Rectal smooth muscle tissue (tissue), 1 donor: Measurements from ENCODE around the gene EVA1B.

Experiments
- H3K27ac ChIP-seq: one replicate; pipeline ENCODE4 v1.7.0; 2013; ENCODE audit warnings: low read depth, low read length, inconsistent platforms
- H3K27me3 ChIP-seq: one replicate; pipeline ENCODE4 v1.7.0; 2013; ENCODE audit warnings: low read length; ENCODE audit not compliant: control insufficient read depth, insufficient read depth
- H3K36me3 ChIP-seq: one replicate; pipeline ENCODE4 v1.7.0; 2013; ENCODE audit warnings: low read length; ENCODE audit not compliant: control insufficient read depth, insufficient read depth
- H3K4me1 ChIP-seq: one replicate; pipeline ENCODE4 v1.7.0; 2013; ENCODE audit warnings: low read length; ENCODE audit not compliant: control insufficient read depth, insufficient read depth
- H3K4me3 ChIP-seq: one replicate; pipeline ENCODE4 v1.7.0; 2013; ENCODE audit warnings: low read length
- H3K9ac ChIP-seq: one replicate; pipeline ENCODE4 v1.7.0; 2013; ENCODE audit warnings: low read length

Gene EVA1B

DNA sequence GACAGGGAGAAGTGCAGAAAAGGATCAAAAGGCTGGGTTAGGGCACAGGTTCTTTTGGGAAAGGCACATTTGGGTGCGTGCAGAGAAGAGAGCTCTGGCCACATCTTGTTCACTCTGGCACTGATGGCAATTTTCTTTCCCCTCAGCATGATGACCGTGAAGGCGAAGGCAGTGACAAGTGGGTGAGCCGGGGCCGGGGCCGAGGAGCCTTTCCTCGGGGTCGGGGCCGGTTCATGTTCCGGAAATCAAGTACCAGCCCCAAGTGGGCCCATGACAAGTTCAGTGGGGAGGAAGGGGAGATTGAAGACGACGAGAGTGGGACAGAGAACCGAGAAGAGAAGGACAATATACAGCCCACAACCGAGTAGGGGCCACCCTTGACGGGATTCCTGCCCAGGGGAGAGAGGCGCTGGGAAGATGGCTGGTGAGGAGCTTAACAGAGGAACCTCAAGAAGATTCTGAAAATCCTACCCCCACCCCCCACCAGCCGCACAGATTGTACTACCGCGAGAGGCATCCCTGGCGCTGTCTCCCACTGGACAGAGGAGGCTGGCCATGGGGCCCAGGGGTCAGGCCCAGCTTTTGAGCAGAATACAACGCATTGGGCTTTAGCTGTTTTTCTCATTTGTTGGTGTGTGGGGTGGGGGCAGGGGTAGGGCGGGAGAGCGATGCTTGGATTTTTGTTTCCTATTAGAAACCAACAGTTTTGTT, 19.6 kb downstream of the EVA1B start:
- peaks cover 5% of the 10 kb centered on the region for H3K4me1 ChIP-seq
- no peak overlapping the region for H3K27ac ChIP-seq
- H3K9ac ChIP-seq, result no peak overlapping the region
- H3K36me3 ChIP-seq, result peaks cover 25% of the 10 kb centered on the region
- no peaks in the 10 kb centered on the region for H3K27me3 ChIP-seq
- no peak overlapping the region for H3K4me3 ChIP-seq

DNA sequence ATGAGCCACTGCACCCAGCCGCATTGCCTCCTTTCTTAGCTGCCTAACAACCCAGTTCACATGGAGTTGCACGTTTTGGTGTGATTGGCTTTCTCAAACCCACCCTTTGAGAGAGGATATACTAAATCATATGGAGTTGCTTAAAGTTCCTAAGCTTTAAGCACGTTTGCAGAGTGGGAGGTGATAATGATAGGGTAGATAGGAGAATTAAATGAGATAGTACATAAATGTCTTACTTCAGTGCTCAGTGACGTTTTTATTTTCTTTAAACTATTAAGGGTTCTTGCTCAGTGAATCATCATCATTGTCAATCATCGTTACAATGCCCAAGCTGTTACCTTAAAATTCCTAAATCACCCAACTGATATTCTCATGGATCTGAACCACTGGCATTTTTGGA, 20.2 kb downstream of the EVA1B start:
- H3K36me3 ChIP-seq, result peaks cover 25% of the 10 kb centered on the region

DNA sequence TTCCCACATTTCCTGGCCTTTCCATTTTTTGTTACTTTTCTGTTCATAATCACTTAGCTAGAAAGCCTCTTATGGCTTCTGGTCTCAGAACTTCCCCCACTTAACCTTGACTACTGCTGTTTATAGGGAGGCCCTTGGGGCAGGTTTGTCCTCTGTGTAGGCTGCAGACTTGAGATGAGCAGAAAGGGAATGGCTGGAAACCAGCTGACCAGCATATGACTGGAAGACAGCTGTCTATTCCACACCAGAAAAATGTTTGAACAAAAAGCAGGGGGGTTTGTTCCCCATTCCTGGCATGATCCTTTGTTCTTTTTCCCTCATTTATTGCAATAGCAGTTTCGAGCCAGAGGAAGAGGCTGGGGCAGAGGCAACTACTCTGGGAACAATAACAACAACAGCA, 22.2 kb downstream of the EVA1B start:
- Histone ChIP-seq H3K4me1 (no peaks in the 10 kb centered on the region), H3K9ac (no peak overlapping the region), H3K4me3 (no peak overlapping the region), H3K36me3 (peaks cover 28% of the 10 kb centered on the region), H3K27ac (no peak overlapping the region), H3K27me3 (no peaks in the 10 kb centered on the region)

More for the DNA sequence above, 20.2 kb downstream of the EVA1B start:
- Histone ChIP-seq H3K9ac (no peak overlapping the region), H3K27me3 (no peaks in the 10 kb centered on the region), H3K27ac (no peak overlapping the region), H3K4me1 (peaks cover 5% of the 10 kb centered on the region), H3K4me3 (no peak overlapping the region)

DNA sequence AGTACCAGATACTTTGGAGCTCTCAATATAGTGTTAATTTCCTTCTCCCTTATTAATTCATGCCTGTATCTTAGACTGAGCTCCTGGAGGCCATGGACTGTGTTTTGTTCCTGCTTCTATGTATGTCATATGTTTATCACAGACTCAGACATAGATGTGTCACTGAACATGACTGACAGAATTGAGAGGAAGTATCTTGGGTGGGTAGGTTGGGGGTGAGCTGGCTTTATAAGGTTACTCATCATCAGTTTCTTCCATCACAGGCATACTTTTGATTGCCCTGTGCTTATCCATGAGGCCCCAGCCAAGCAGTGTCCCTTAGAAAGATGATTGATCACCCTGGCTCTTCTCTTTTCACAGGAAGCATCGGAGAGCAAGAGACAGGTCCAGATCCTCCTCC, 22.9 kb downstream of the EVA1B start:
- no peak overlapping the region for H3K4me3 ChIP-seq
- H3K27ac ChIP-seq, result no peak overlapping the region
- H3K27me3 ChIP-seq, result no peaks in the 10 kb centered on the region
- peaks cover 30% of the 10 kb centered on the region for H3K36me3 ChIP-seq
- H3K9ac ChIP-seq, result no peak overlapping the region
- H3K4me1 ChIP-seq, result no peaks in the 10 kb centered on the region

DNA sequence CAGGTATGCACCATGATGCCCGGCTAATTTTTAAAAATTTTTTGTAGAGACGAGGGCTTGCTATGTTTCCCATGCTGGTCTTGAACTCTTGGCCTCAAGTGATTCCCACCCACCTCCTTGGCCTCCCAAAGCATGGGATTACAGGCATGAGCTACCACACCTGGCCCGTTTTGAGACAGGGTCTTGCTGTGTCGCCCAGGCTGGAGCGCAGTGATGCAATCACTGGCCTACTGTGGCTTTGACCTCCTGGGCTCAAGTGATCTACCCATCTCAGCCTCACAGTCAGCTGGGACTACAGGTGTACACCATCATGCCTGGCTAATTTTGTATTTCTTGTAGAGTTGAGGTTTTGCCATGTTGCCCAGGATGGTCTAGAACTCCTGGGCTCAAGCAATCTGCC, 24.8 kb downstream of the EVA1B start:
- H3K36me3 ChIP-seq, result peaks cover 34% of the 10 kb centered on the region
- no peak overlapping the region for H3K27ac ChIP-seq
- no peaks in the 10 kb centered on the region for H3K27me3 ChIP-seq
- H3K4me3 ChIP-seq, result no peak overlapping the region
- H3K9ac ChIP-seq, result no peak overlapping the region
- H3K4me1 ChIP-seq, result no peaks in the 10 kb centered on the region

DNA sequence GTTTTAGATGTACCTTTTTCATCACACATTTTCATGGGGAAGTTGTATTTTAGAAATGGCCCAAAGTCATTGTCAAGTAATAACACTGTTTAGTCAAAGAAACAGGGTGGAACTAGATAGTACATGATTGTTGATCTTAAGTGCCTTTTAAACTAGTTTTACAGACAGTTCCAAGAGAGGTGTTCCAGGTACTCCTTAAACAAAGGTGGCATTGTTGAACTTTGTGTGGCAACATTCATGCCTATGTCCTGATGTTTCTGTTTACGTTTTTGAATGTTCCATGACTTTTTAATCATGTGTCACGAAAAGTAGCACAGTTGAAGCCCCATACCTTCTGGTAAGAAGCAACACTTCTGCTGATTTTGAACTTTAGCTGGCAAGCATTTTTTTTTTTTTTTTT, 26.4 kb downstream of the EVA1B start:
- Histone ChIP-seq H3K4me1 (no peaks in the 10 kb centered on the region), H3K9ac (no peak overlapping the region), H3K27ac (no peak overlapping the region), H3K4me3 (no peak overlapping the region), H3K27me3 (no peaks in the 10 kb centered on the region), H3K36me3 (peaks cover 31% of the 10 kb centered on the region)

DNA sequence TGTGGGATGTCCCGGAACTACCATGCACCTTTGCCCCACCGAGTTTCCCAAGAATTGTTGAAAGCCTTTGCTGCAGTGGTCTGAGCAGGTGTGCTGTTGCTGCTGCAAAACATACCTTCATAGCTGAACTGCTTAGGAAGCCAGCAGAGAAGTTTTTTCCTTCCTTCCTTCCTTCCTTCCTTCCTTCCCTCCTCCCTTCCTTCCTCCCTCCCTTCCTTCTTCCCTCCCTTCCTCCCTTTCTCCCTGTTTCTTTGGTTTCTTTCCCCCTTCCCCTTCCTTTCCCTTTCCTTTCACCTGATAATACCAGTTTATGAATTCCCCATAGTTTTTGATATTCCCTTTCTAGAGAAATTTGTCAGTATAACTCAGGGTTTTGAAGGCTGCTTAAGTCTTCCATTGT, 28.1 kb downstream of the EVA1B start:
- no peak overlapping the region for H3K4me3 ChIP-seq
- peaks cover 32% of the 10 kb centered on the region for H3K36me3 ChIP-seq
- H3K4me1 ChIP-seq, result peaks cover 2% of the 10 kb centered on the region
- no peak overlapping the region for H3K27ac ChIP-seq
- H3K9ac ChIP-seq, result no peak overlapping the region
- no peaks in the 10 kb centered on the region for H3K27me3 ChIP-seq

DNA sequence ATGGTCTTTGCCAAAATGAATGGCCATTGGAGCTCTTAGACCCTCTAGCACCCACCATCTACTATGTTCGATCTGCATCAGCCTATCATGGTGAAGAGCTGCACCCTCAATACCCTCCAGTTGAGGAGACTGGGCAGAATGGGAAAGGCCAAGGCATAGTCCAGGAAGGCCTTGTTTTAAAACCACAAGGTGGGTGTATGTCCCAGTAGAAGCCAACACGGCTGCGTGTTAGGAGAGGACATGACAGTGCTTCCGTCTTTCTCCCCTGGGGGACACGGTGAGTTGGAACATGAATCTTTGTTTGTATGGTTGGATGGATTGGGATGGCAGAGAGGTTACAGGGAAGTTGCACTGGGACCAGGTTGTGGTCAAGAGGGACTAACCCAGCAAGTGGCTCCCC, 35.9 kb downstream of the EVA1B start:
- H3K36me3 ChIP-seq, result peaks cover 41% of the 10 kb centered on the region
- H3K27me3 ChIP-seq, result no peaks in the 10 kb centered on the region
- no peak overlapping the region for H3K27ac ChIP-seq
- H3K4me1 ChIP-seq, result peaks cover 5% of the 10 kb centered on the region
- H3K9ac ChIP-seq, result no peak overlapping the region
- H3K4me3 ChIP-seq, result no peak overlapping the region

DNA sequence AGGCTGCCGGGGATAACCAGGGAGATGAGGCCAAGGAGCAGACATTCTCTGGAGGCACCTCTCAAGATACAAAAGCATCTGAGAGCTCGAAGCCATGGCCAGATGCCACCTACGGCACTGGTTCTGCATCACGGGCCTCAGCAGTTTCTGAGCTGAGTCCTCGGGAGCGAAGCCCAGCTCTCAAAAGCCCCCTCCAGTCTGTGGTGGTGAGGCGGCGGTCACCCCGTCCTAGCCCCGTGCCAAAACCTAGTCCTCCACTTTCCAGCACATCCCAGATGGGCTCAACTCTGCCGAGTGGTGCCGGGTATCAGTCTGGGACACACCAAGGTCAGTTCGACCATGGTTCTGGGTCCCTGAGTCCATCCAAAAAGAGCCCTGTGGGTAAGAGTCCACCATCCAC, 36.6 kb downstream of the EVA1B start:
- Histone ChIP-seq H3K4me1 (peaks cover 5% of the 10 kb centered on the region), H3K27ac (no peak overlapping the region), H3K27me3 (no peaks in the 10 kb centered on the region), H3K9ac (no peak overlapping the region), H3K4me3 (no peak overlapping the region), H3K36me3 (peaks cover 39% of the 10 kb centered on the region)

DNA sequence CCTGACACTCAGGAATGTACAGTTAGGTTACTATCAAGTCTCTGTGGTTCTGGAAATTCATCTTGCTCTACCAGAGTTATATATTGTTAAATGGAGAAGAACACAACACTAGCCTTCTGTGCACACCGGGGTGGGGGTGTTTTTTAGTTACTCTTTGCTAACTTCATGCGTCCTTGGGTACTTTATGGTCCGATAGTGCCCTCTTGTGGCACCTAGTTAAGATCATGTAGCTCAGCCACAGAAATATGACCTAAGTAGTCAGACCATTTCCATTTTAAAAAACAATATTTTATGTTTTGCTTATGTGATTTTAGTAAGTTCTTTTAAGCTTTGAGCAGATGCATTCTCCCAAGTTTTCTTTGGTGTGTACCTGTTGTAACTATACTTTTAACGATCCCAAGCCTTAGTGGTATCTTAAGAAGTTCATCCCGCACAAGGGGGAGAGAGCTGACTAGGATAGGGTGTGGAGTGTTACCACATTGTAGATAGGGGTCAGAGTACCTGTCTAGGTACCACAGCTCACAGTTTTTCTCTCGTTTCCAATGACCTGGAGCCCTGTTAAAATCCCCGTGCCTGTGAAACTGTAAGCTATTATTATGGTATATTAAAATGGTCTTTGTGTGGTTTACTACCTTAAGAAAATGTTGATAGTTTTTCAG, 37.9 kb downstream of the EVA1B start:
- peaks cover 2% of the 10 kb centered on the region for H3K4me1 ChIP-seq
- no peak overlapping the region for H3K9ac ChIP-seq
- peaks cover 29% of the 10 kb centered on the region for H3K36me3 ChIP-seq
- H3K27ac ChIP-seq, result no peak overlapping the region
- no peak overlapping the region for H3K4me3 ChIP-seq
- H3K27me3 ChIP-seq, result no peaks in the 10 kb centered on the region

DNA sequence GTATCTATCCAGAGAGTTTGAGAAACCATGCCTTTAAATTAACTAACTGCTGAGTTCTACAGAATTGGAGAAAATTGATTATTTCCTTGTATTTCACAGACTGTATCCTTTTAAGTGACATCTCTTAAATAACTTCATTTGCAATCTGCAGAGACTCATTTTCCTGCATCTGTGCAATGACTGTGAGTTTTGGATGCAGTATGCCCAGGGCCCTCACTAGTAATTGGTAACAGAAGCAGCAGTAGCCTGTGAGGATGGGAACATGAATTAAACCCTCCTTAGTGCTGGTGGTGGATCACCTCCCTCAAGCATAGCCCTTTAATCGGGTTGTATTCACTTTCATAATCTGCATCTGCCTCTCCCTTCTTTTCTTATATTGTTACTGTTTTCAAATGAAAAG, 38.9 kb downstream of the EVA1B start:
- Histone ChIP-seq H3K4me1 (peaks cover 7% of the 10 kb centered on the region), H3K36me3 (peaks cover 22% of the 10 kb centered on the region), H3K9ac (no peak overlapping the region), H3K27me3 (no peaks in the 10 kb centered on the region), H3K27ac (no peak overlapping the region), H3K4me3 (no peak overlapping the region)

DNA sequence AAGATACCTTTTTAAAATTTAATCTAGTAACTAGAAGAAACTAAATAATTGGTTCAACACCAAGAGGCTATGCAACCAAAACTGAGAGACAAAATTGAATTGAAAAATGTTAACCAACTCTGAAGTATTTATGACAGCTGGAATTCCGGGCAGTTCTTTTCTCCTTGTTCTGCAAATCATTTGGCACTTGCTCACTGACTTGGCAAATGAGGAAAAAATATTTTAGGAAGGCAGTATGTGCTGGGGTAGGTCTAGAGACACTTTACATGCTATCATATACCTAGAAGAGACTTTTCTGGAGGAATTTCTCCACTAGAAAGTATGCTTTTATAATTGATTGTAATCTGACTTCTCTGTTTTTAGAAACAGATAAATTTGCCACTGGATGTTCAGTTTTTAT, 39.4 kb downstream of the EVA1B start:
- H3K36me3 ChIP-seq, result peaks cover 17% of the 10 kb centered on the region

DNA sequence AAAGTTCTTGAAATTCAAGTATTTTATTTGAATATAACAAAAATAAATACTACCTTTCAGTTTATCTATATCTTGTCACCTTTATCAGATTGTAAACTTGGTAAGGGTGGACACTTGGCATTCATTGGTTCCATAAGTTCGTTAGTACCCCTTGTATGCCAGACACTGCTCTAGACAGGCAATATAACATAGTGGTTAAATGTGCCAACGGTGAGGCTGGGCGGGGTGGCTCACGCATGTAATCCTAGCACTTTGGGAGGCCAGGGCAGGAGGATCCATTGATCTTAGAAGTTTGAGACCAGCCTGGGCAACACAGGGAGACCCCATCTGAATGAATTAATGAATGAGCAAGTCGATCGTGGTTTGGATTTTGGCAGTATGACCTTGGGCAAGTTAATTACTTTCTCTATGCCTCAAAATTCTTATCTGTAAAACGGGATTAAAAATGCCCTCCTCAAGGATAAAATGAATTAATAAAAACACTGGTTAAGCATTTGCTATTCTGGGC, 43.6 kb downstream of the EVA1B start:
- peaks cover 11% of the 10 kb centered on the region for H3K4me1 ChIP-seq
- no peak overlapping the region for H3K27ac ChIP-seq

More for the DNA sequence above, 39.4 kb downstream of the EVA1B start:
- Histone ChIP-seq H3K27ac (no peak overlapping the region), H3K4me3 (no peak overlapping the region), H3K9ac (no peak overlapping the region), H3K4me1 (peaks cover 11% of the 10 kb centered on the region), H3K27me3 (no peaks in the 10 kb centered on the region)

More for the DNA sequence above, 43.6 kb downstream of the EVA1B start:
- Histone ChIP-seq H3K9ac (no peak overlapping the region), H3K4me3 (no peak overlapping the region), H3K27me3 (no peaks in the 10 kb centered on the region), H3K36me3 (peaks cover 3% of the 10 kb centered on the region)
